Fibroblast of lung (primary cell): ENCODE measurements around the gene XRCC4.

Source experiments
- EZH2 ChIP-seq: IDR thresholded peaks from 2 replicates; pipeline ENCODE4 v1.5.1; 2012; ENCODE audit warnings: low read length, control low read depth, mild to moderate bottlenecking; ENCODE audit errors: missing control alignments
- TF ChIP-seq, protein P1 (sequence below), 2 donors: IDR thresholded peaks in 1 of 2; conservative IDR thresholded peaks in 1 of 2; 1 replicate in 1 of 2; 2 replicates in 1 of 2; pipeline ENCODE4 v1.5.1; 2011 to 2012; ENCODE audit warnings: low read length in 2 of 2, control low read depth in 1 of 2, inconsistent platforms in 1 of 2, low read depth in 1 of 2, mild to moderate bottlenecking in 1 of 2

DNA sequence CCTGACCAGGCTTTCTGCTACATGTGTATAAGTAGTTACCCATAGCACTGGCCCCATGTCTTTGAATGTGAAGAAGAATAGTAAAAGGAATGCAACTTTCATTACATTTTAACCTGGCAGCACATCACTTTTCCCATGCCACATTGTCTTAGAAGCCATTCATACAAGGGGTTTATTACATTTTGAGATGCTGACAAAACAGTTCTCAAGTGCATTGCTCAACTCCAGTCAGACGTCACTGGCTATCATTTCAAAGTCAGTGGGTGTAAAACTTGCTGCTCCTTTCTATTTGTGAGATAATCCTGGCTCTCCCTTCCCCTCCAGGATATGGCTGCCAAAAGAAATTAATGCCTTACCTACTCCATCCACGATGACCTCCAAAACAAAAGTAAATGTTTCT is 297.2 kb downstream of the XRCC4 start:
- TF ChIP-seq, protein P1, sequence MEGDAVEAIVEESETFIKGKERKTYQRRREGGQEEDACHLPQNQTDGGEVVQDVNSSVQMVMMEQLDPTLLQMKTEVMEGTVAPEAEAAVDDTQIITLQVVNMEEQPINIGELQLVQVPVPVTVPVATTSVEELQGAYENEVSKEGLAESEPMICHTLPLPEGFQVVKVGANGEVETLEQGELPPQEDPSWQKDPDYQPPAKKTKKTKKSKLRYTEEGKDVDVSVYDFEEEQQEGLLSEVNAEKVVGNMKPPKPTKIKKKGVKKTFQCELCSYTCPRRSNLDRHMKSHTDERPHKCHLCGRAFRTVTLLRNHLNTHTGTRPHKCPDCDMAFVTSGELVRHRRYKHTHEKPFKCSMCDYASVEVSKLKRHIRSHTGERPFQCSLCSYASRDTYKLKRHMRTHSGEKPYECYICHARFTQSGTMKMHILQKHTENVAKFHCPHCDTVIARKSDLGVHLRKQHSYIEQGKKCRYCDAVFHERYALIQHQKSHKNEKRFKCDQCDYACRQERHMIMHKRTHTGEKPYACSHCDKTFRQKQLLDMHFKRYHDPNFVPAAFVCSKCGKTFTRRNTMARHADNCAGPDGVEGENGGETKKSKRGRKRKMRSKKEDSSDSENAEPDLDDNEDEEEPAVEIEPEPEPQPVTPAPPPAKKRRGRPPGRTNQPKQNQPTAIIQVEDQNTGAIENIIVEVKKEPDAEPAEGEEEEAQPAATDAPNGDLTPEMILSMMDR (conservative IDR thresholded peaks at IDR 0.05 in 1 of 2, IDR thresholded peaks at IDR 0.05 in 1 of 2; ENCODE audit: low read depth in 1 of 2, low read length in 2 of 2), result no peak
- no peak for TF ChIP-seq EZH2
